ENCODE results near the gene PRDX2.
A peak's percentile ranks its signal among the peaks of the same experiment; 100 is the strongest.
"Not testable (repeated sequence)": the region's sequence is repeated elsewhere in the genome, so short reads cannot be mapped to it uniquely, and the experiment has no call there.

PRDX2 gene

GRCh38 chr19:12801466-12802266 lies at the start of gene PRDX2, which contains the start of gene THSD8:
TSS of gene PRDX2 (minus strand) at chr19:12801800. CDS start at chr19:12801261, 539 bp downstream.
TSS of gene THSD8 (plus strand) at chr19:12802069. CDS start at chr19:12802072, 3 bp downstream.
- DNase-seq (ENCODE audit: extremely low read depth, low read depth), result no peak
- no peak for TF ChIP-seq CTCF (IDR thresholded peaks at IDR 0.05; ENCODE audit: low read depth, low read length, missing control alignments)
- peak within 1 kb of the TSS; percentile 98 for H3K4me3 ChIP-seq (replicated peaks; ENCODE audit: low read depth, low read length)

- H3K4me3 ChIP-seq (replicated peaks; ENCODE audit: low read depth, low read length), result no peak overlapping the region
- peak; percentile 98 for TF ChIP-seq CTCF (IDR thresholded peaks at IDR 0.05; ENCODE audit: low read depth, low read length, missing control alignments)
Observed at GRCh38 chr19:12847159-12848139, 45.8 kb upstream of the PRDX2 start.

GRCh38 chr19:12846613-12847012 lies 45.0 kb upstream of the PRDX2 start:
- not testable (repeated sequence) for H3K4me3 ChIP-seq (replicated peaks; ENCODE audit: low read depth, low read length); DNase-seq (ENCODE audit: extremely low read depth, low read depth)

More at GRCh38 chr19:12847159-12848139, 45.8 kb upstream of the PRDX2 start:
- DNase-seq (ENCODE audit: extremely low read depth, low read depth), result peak; percentile 48

GRCh38 chr19:12843999-12844732 lies 42.6 kb upstream of the PRDX2 start:
- H3K4me3 ChIP-seq (replicated peaks; ENCODE audit: low read depth, low read length), result no peak overlapping the region
- TF ChIP-seq CTCF (IDR thresholded peaks at IDR 0.05; ENCODE audit: low read depth, low read length, missing control alignments), result no peak
- DNase-seq (ENCODE audit: extremely low read depth, low read depth), result no peak

GRCh38 chr19:12843328-12843727 lies 41.7 kb upstream of the PRDX2 start:
- no peak for TF ChIP-seq CTCF (IDR thresholded peaks at IDR 0.05; ENCODE audit: low read depth, low read length, missing control alignments)
- H3K4me3 ChIP-seq (replicated peaks; ENCODE audit: low read depth, low read length), result no peak overlapping the region
- no peak for DNase-seq (ENCODE audit: extremely low read depth, low read depth)

GRCh38 chr19:12842511-12842910 lies 40.9 kb upstream of the PRDX2 start:
- TF ChIP-seq CTCF (IDR thresholded peaks at IDR 0.05; ENCODE audit: low read depth, low read length, missing control alignments), result no peak
- H3K4me3 ChIP-seq (replicated peaks; ENCODE audit: low read depth, low read length), result no peak overlapping the region
- no peak for DNase-seq (ENCODE audit: extremely low read depth, low read depth)

All from HFF-Myc (cell line).